HCT116 (cell line): ENCODE measurements around the gene NBAS. TPM values are rescaled to one million over a fixed set of nuclear protein-coding genes. Genes with fewer than 3 reads are reported as not detected.
"Not testable (repeated sequence)": the region's sequence is repeated elsewhere in the genome, so short reads cannot be mapped to it uniquely, and the experiment has no call there.

ENCODE experiments used
- ATAC-seq: fragments of 200-7000 bp; cut with Tn5 transposase; 2 replicates; pipeline ENCODE4 v1.9.1; 2020; ENCODE audit warnings: mild to moderate bottlenecking, moderate library complexity
- BruUV-seq: library from RNA; stranded (reverse); fragments of 400-500 nt; replicated peaks from 2 replicates; lab custom pipeline; 2021; lab: Mats Ljungman, UMichigan
- CTCF ChIA-PET: fragments of 300-600 bp; sonication (Branson Sonifier 250); formaldehyde crosslinking; loops from one replicate; lab custom pipeline; 2021; ENCODE audit warnings: antibody characterized with exemption; lab: Charles Lee
- POLR2A ChIA-PET: fragments of 300-600, 350-600 bp; sonication (Branson Sonifier 250); formaldehyde crosslinking; loops from one replicate; lab custom pipeline; 2021; ENCODE audit warnings: antibody characterized with exemption; lab: Charles Lee
- RAD21 ChIA-PET, 2 experiments: fragments of 300-600 bp; sonication (Branson Sonifier 250); formaldehyde crosslinking; loops; one replicate each; lab custom pipeline; 2023; ENCODE audit warnings: low total read pairs in 2 of 2; ENCODE audit not compliant: uncharacterized antibody in 2 of 2, unreplicated experiment in 2 of 2, low non-redundant PET in 1 of 2; lab: Charles Lee
- DNase-seq: peaks from one replicate; pipeline ENCODE4 v3.0.0-alpha.2; 2010; ENCODE audit warnings: low read depth, low spot score
- H2AFZ ChIP-seq: fragments of 200-600 bp; shearing (Covaris generic), sonication (generic); 2 replicates; pipeline ENCODE4 v1.6.1; 2017; ENCODE audit warnings: low read depth, mixed run types, mixed read lengths, antibody characterized with exemption, low read length; ENCODE audit not compliant: poor library complexity, severe bottlenecking
- H3K27ac ChIP-seq: 2 replicates; pipeline ENCODE4 v1.5.1; 2012; ENCODE audit warnings: low read depth, low read length
- H3K27me3 ChIP-seq: fragments of 200-600 bp; sonication (generic); 2 replicates; pipeline ENCODE4 v1.6.1; 2016; ENCODE audit warnings: mixed run types, low read length, mixed read lengths; ENCODE audit not compliant: insufficient read depth
- H3K36me3 ChIP-seq, 2 experiments: fragments of 200-500 bp in 1 of 2; fragments of 200-600 bp in 1 of 2; sonication (Bioruptor generic) in 1 of 2; sonication (generic) in 1 of 2; 2 replicates each; pipeline versions ENCODE4 v1.5.1 to v1.6.1; 2014 to 2016; ENCODE audit warnings: low read length in 2 of 2, inconsistent platforms in 1 of 2, mixed read lengths in 1 of 2, mixed run types in 1 of 2; ENCODE audit not compliant: insufficient read depth in 2 of 2, control insufficient read depth in 1 of 2
- H3K4me1 ChIP-seq, 2 experiments: fragments of 200-600 bp in 1 of 2; sonication (generic) in 1 of 2; 2 replicates each; pipeline versions ENCODE4 v1.5.1 to v1.6.1; 2012 to 2017; ENCODE audit warnings: low read length in 2 of 2, inconsistent platforms in 1 of 2, mild to moderate bottlenecking in 1 of 2, mixed read lengths in 1 of 2, mixed run types in 1 of 2, moderate library complexity in 1 of 2; ENCODE audit not compliant: insufficient read depth in 2 of 2, control insufficient read depth in 1 of 2
- H3K4me2 ChIP-seq: fragments of 200-600 bp; sonication (generic); 2 replicates; pipeline ENCODE4 v1.6.1; 2017; ENCODE audit warnings: mixed run types, low read length, mixed read lengths
- H3K4me3 ChIP-seq, 2 experiments: fragments of 200-600 bp in 1 of 2; sonication (generic) in 1 of 2; replicated peaks in 1 of 2; 2 replicates each; pipeline ENCODE4 v1.5.1; 2011 to 2016; ENCODE audit warnings: low read length in 2 of 2, control low read depth in 1 of 2, low read depth in 1 of 2, mild to moderate bottlenecking in 1 of 2, mixed read lengths in 1 of 2, mixed run types in 1 of 2
- H3K79me2 ChIP-seq: fragments of 200-600 bp; sonication (generic); 2 replicates; pipeline ENCODE4 v1.6.1; 2017; ENCODE audit warnings: mild to moderate bottlenecking, mixed run types, low read length, moderate library complexity, mixed read lengths; ENCODE audit not compliant: insufficient read depth
- H3K9ac ChIP-seq: fragments of 200-600 bp; sonication (generic); 2 replicates; pipeline ENCODE4 v1.6.1; 2016; ENCODE audit warnings: low read length, mixed read lengths
- H3K9me2 ChIP-seq: fragments of 200-600 bp; sonication (generic), shearing (Covaris generic); 2 replicates; pipeline ENCODE4 v1.6.1; 2017; ENCODE audit warnings: mixed run types, mild to moderate bottlenecking, moderate library complexity; ENCODE audit not compliant: insufficient read depth
- H3K9me3 ChIP-seq, 2 experiments: fragments of 200-500 bp in 1 of 2; fragments of 200-600 bp in 1 of 2; sonication (Bioruptor generic) in 1 of 2; sonication (generic) in 1 of 2; 2 replicates each; pipeline ENCODE4 v1.6.1; 2014 to 2017; ENCODE audit warnings: low read length in 2 of 2, mixed read lengths in 2 of 2, inconsistent platforms in 1 of 2, low read depth in 1 of 2, mild to moderate bottlenecking in 1 of 2, mixed run types in 1 of 2, moderate library complexity in 1 of 2; ENCODE audit not compliant: control insufficient read depth in 1 of 2, insufficient read depth in 1 of 2
- H4K20me1 ChIP-seq: fragments of 200-600 bp; sonication (generic), shearing (Covaris generic); 2 replicates; pipeline ENCODE4 v1.6.1; 2017; ENCODE audit warnings: mixed run types, mild to moderate bottlenecking, moderate library complexity; ENCODE audit not compliant: insufficient read depth
- CTCF ChIP-seq, 3 experiments: fragments of 200-600 bp in 1 of 3; sonication (generic) in 1 of 3; IDR thresholded peaks in 2 of 3; conservative IDR thresholded peaks in 1 of 3; 2 replicates each; pipeline ENCODE4 v1.5.1; 2012 to 2017; ENCODE audit warnings: low read depth in 2 of 3, low read length in 2 of 3, antibody characterized with exemption in 1 of 3, borderline replicate concordance in 1 of 3, control low read depth in 1 of 3, mild to moderate bottlenecking in 1 of 3, mixed read lengths in 1 of 3, mixed run types in 1 of 3, moderate library complexity in 1 of 3; ENCODE audit not compliant: insufficient read depth in 1 of 3
- POLR2AphosphoS5 ChIP-seq: IDR thresholded peaks from 2 replicates; pipeline ENCODE4 v1.6.1; 2011; ENCODE audit warnings: mild to moderate bottlenecking, low read depth, low read length, moderate library complexity
- TCF7L2 ChIP-seq: IDR thresholded peaks from 2 replicates; pipeline ENCODE4 v1.7.0; 2011; ENCODE audit warnings: borderline replicate concordance, inconsistent platforms; ENCODE audit not compliant: insufficient read depth, insufficient read length; ENCODE audit errors: extremely low read depth
- intact Hi-C: fragments of 100-400 bp; cut with micrococcal nuclease; formaldehyde crosslinking; loops from 2 replicates; pipeline ENCODE4 v1.10.0; 2022
- total RNA-seq: library from RNA; stranded (reverse); gene quantifications from one replicate; pipeline ENCODE4 v1.2.1, GENCODE V29; 2021; ENCODE audit not compliant: unreplicated experiment

Gene NBAS
- total RNA-seq, 1 experiment from 2014 or later, result 32.8 TPM

- BruUV-seq, RAD21 ChIA-PET, H3K27ac ChIP-seq, POLR2A ChIA-PET, H3K9ac ChIP-seq, H3K4me2 ChIP-seq, H2AFZ ChIP-seq, H3K9me3 ChIP-seq, H3K36me3 ChIP-seq, intact Hi-C loops, H4K20me1 ChIP-seq, H3K4me3 ChIP-seq, ATAC-seq, H3K79me2 ChIP-seq, CTCF ChIA-PET, H3K9me2 ChIP-seq, H3K27me3 ChIP-seq, H3K4me1 ChIP-seq, DNase-seq: not testable (repeated sequence)
Observed at GRCh38 chr2:15321481-15321880, 239.7 kb downstream of the NBAS start.

- H3K4me1 ChIP-seq, result no peaks in the 10 kb centered on the region
- no peak overlapping the region for H3K4me3 ChIP-seq
- intact Hi-C loops, result no loop called here
- CTCF ChIA-PET, result no interaction called here
- H3K4me2 ChIP-seq, result no peak overlapping the region
- H2AFZ ChIP-seq, result no peak overlapping the region
- BruUV-seq, result no TSS peak
- RAD21 ChIA-PET, result no interaction called here
- H3K27me3 ChIP-seq, result no peaks in the 10 kb centered on the region
- H3K36me3 ChIP-seq, result no peaks in the 10 kb centered on the region
- no peaks in the 10 kb centered on the region for H4K20me1 ChIP-seq
- no peaks in the 10 kb centered on the region for H3K9me2 ChIP-seq
- no peaks in the 10 kb centered on the region for H3K79me2 ChIP-seq
- H3K9ac ChIP-seq, result no peak overlapping the region
- DNase-seq, result no peak
- no peak for TF ChIP-seq POLR2AphosphoS5
- no peak for TF ChIP-seq CTCF (IDR thresholded peaks at IDR 0.05 in 2 of 3, conservative IDR thresholded peaks at IDR 0.05 in 1 of 3; ENCODE audit: borderline replicate concordance in 1 of 3, insufficient read depth in 1 of 3, low read depth in 2 of 3, low read length in 2 of 3)
- TF ChIP-seq TCF7L2, result no peak
- TF ChIP-seq, all 23 proteins: peak for 0
- Histone ChIP-seq H3K9me3 (no peaks in the 10 kb centered on the region), H3K27ac (no peak overlapping the region)
- POLR2A ChIA-PET, result no interaction called here
- ATAC-seq, result no peak
Observed at GRCh38 chr2:15316370-15316814, 244.7 kb downstream of the NBAS start.
